ENCODE results near the gene SLIT3.

GRCh38 chr5:168753691-168754254 is 547.2 kb downstream of the SLIT3 start:
- no peak for TF ChIP-seq POLR2A (IDR thresholded peaks at IDR 0.05; ENCODE audit: low read depth, low read length)
- TF ChIP-seq FOS (IDR thresholded peaks at IDR 0.05; ENCODE audit: borderline replicate concordance, extremely low read depth, insufficient read length): no peak
- TF ChIP-seq CTCF (IDR thresholded peaks at IDR 0.05 in 2 of 3, conservative IDR thresholded peaks at IDR 0.05 in 1 of 3; ENCODE audit: control insufficient read depth in 2 of 3, extremely low read depth in 1 of 3, insufficient read depth in 1 of 3, low read depth in 3 of 3, low read length in 3 of 3): no peak
